Activated T-cell treated with anti-CD3 and anti-CD28 coated beads, Interleukin-2, amount 50 U/mL, for 72 hours (primary cell): Measurements from ENCODE around the gene DDX41. TPM values are rescaled to one million over a fixed set of nuclear protein-coding genes. Genes with fewer than 3 reads are reported as not detected.
A peak's percentile ranks its signal among the peaks of the same experiment; 100 is the strongest.

ENCODE experiments used
- ATAC-seq, 2 donors: fragments of 150-1000 bp; cut with Tn5 transposase; replicated peaks in 1 of 2; 2 replicates each; pipeline ENCODE4 v1.10.0; 2021; ENCODE audit warnings: moderate library complexity in 2 of 2, mild to moderate bottlenecking in 1 of 2
- DNase-seq, 2 donors: peaks; one replicate each; pipeline ENCODE4 v3.0.0; 2021 to 2022; ENCODE audit warnings: mixed read lengths in 1 of 2
- H3K27ac Mint-ChIP-seq: one replicate; pipeline ENCODE4 v1.8.0; 2022; ENCODE audit warnings: mild to moderate bottlenecking, moderate library complexity, mixed read lengths
- H3K27me3 Mint-ChIP-seq: one replicate; pipeline ENCODE4 v1.8.0; 2022; ENCODE audit warnings: low read depth, mixed read lengths
- H3K36me3 Mint-ChIP-seq, 2 donors: one replicate each; pipeline ENCODE4 v1.8.0; 2022; ENCODE audit warnings: mixed read lengths in 2 of 2, mild to moderate bottlenecking in 1 of 2; ENCODE audit not compliant: insufficient read depth in 2 of 2
- H3K4me1 Mint-ChIP-seq: one replicate; pipeline ENCODE4 v1.8.0; 2022; ENCODE audit warnings: low read depth, mixed read lengths
- H3K4me3 Mint-ChIP-seq, 2 donors: one replicate each; pipeline ENCODE4 v1.8.0; 2022; ENCODE audit warnings: mild to moderate bottlenecking in 2 of 2, mixed read lengths in 2 of 2, moderate library complexity in 2 of 2
- H3K9me3 Mint-ChIP-seq, 2 donors: one replicate each; pipeline ENCODE4 v1.8.0; 2022; ENCODE audit warnings: mixed read lengths in 2 of 2
- total RNA-seq, 2 donors: library from RNA; stranded (reverse); gene quantifications; one replicate each; pipeline ENCODE4 v1.2.3, GENCODE V29; 2022

The DDX41 gene
- total RNA-seq, 2 donors from 2014 or later = 89.2 to 117 TPM

DNA sequence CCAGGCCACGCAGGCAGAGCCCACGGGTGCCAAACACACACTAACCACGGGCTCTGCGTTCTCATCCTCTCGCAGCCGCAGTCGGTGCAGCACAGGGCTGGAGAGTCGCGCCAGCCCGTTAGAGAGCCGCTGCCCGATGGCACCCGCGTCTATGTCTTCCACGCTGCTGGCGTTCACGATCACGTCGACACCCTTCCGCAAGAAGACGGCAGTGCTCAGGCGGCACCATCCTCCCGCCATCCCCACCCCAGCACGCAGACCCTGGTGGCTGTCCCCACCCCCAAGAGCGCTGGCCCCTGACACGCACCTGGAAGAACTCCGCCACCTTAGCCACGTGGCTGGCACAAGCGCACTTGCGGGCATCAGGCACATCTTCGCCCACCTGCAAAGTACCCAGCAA is 49.3 kb downstream of the DDX41 start:
- Mint-ChIP-seq H3K36me3 (peaks cover 3 to 8% of the 10 kb centered on the region in 2 donors), H3K4me1 (peaks cover 32% of the 10 kb centered on the region), H3K9me3 (peaks cover 0 to 2% of the 10 kb centered on the region in 2 donors), H3K27ac (no peak overlapping the region), H3K27me3 (no peaks in the 10 kb centered on the region), H3K4me3 (no peak overlapping the region)
- DNase-seq (no peak), ATAC-seq (no peak)

DNA sequence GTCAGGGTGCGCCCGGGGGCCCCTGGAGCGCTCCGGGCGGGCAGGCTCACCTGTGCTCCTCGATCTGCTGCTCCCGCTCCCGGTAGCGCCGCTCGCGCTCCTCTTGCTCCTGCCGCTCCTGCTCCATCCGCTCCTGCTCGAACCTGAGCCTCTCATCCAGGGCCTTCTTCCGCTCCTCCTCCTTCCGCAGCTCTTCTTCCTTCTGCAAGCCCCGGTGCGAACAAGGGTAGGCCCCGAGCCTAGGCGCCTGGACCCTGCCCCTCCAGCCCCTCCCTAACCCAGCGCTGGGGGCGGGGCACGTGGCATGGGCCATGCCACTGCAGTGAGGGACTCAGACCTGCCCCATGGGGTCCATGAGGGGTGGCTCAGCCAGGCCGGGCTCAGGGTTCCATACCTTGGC is 49.9 kb downstream of the DDX41 start:
- H3K4me1 Mint-ChIP-seq = peaks cover 34% of the 10 kb centered on the region
- H3K36me3 Mint-ChIP-seq = peaks cover 3 to 8% of the 10 kb centered on the region in 2 donors
- no peak overlapping the region for H3K4me3 Mint-ChIP-seq
- DNase-seq (no peak), ATAC-seq (no peak)
- no peaks in the 10 kb centered on the region for H3K27me3 Mint-ChIP-seq
- H3K27ac Mint-ChIP-seq = no peak overlapping the region
- H3K9me3 Mint-ChIP-seq = peaks cover 0 to 2% of the 10 kb centered on the region in 2 donors

DNA sequence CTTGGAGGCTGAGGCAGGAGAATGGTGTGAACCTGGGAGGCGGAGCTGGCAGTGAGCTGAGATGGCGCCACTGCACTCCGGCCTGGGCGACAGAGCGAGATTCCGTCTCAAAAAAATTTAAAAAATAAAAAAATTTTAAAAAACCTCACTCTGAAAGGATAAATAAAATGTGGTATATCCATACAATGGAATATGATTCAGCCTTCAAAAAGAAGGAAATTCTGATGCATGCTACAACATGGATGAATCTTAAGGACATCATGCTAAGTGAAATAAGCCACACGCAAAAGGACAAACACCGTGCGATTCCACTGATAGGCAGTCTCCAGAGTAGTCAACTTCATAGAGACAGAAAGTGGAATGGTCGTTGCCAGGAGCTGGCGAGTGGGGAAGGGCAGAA is 51.7 kb downstream of the DDX41 start:
- Mint-ChIP-seq H3K27ac (no peak overlapping the region), H3K9me3 (peaks cover 0 to 2% of the 10 kb centered on the region in 2 donors), H3K4me3 (no peak overlapping the region), H3K4me1 (peaks cover 25% of the 10 kb centered on the region), H3K27me3 (no peaks in the 10 kb centered on the region), H3K36me3 (peaks cover 3 to 10% of the 10 kb centered on the region in 2 donors)
- ATAC-seq (no peak), DNase-seq (no peak)

DNA sequence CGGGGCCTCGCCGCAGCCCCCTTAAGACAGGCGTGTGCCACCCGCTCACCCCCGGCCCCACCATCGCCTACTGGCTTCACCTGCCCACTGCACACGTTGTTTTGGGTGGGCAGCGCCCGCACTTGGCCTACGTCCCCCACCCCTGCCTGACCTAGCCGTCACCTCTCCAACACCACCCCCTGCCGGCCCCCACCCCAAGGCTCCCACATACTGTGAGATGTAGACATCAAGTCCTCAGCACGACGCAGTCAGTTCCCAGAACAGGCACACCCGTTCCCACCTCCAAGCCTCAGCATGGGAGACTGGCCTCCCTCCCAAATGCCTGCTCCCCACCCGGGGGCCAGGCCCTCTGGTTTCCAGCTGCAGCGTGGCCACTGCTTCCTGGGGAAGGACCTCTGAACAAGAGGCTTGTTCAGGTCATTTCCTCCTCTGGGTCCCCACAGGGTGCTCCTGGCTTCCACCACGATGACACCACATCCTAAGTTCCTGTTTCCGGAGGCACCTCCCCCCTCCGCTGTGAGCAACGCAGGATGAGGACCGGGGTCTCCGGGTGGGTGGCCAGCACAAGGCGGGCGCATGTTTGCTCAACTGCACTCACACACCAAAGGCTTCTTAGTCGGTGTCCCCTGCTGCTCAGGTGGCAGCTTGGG is 54.6 kb downstream of the DDX41 start:
- peaks cover 3 to 10% of the 10 kb centered on the region in 2 donors for H3K36me3 Mint-ChIP-seq
- H3K4me1 Mint-ChIP-seq = peaks cover 23% of the 10 kb centered on the region
- ATAC-seq (no peak), DNase-seq (no peak)
- no peak overlapping the region for H3K27ac Mint-ChIP-seq
- peaks cover 0 to 2% of the 10 kb centered on the region in 2 donors for H3K9me3 Mint-ChIP-seq
- H3K4me3 Mint-ChIP-seq = peak overlapping the region; percentile 28 to 60
- no peaks in the 10 kb centered on the region for H3K27me3 Mint-ChIP-seq

Other genes with a start within 250 kb of the DDX41 start
- 10 to 100 TPM; 26.3 to 29.4 TPM for gene RAB24, start 213.2 kb downstream of the DDX41 start, total RNA-seq
- gene PRELID1, start 213.2 kb downstream of the DDX41 start, total RNA-seq = 100 to 1,000 TPM; 118 to 128 TPM
- gene MXD3, start 205.1 kb downstream of the DDX41 start, total RNA-seq = 10 to 100 TPM; 44.2 to 61.1 TPM
- gene LMAN2, start 165.3 kb downstream of the DDX41 start, total RNA-seq = 100 to 1,000 TPM; 115 to 124 TPM
- gene RGS14, start 159.0 kb downstream of the DDX41 start, total RNA-seq = 10 to 100 TPM; 41.3 to 50.8 TPM
- under 1 TPM; 0.19 to 0.21 TPM for gene SLC34A1, start 132.5 kb downstream of the DDX41 start, total RNA-seq
- gene PFN3, start 116.3 kb downstream of the DDX41 start, total RNA-seq = not detected
- 1 to 10 TPM; 6.5 to 6.7 TPM for gene F12, start 107.4 kb downstream of the DDX41 start, total RNA-seq
- gene GRK6, start 90.3 kb downstream of the DDX41 start, total RNA-seq = 100 to 1,000 TPM; 133 to 135 TPM
- gene PRR7, start 70.1 kb downstream of the DDX41 start, total RNA-seq = 10 to 100 TPM; 12.1 to 16.0 TPM
- 10 to 100 TPM; 69.5 to 98.8 TPM for gene DBN1, start 43.3 kb downstream of the DDX41 start, total RNA-seq
- 10 to 100 TPM; 87.5 to 93.9 TPM for gene PDLIM7, start 19.4 kb downstream of the DDX41 start, total RNA-seq
- 1 to 10 TPM; 4.0 to 5.7 TPM for gene DOK3, start 7.1 kb downstream of the DDX41 start, total RNA-seq
- gene FAM193B, start 37.6 kb upstream of the DDX41 start, total RNA-seq = 100 to 1,000 TPM in 1 of 2 donors, 10 to 100 TPM in 1; 79.6 to 105 TPM
- 100 to 1,000 TPM in 1 of 2 donors, 10 to 100 TPM in 1; 96.2 to 107 TPM for gene TMED9, start 75.2 kb upstream of the DDX41 start, total RNA-seq
- 10 to 100 TPM; 14.6 to 16.8 TPM for gene B4GALT7, start 83.2 kb upstream of the DDX41 start, total RNA-seq